HG02973 (cell line): ENCODE results near the gene URB1.
A peak's percentile ranks its signal among the peaks of the same experiment; 100 is the strongest.
"Not testable (repeated sequence)": the region's sequence is repeated elsewhere in the genome, so short reads cannot be mapped to it uniquely, and the experiment has no call there.

Experiments used
- ATAC-seq: cut with Tn5 transposase; IDR thresholded peaks from one replicate; pipeline ENCODE4 v1.9.1; 2021; ENCODE audit warnings: moderate library complexity; ENCODE audit not compliant: unreplicated experiment

URB1 gene

DNA sequence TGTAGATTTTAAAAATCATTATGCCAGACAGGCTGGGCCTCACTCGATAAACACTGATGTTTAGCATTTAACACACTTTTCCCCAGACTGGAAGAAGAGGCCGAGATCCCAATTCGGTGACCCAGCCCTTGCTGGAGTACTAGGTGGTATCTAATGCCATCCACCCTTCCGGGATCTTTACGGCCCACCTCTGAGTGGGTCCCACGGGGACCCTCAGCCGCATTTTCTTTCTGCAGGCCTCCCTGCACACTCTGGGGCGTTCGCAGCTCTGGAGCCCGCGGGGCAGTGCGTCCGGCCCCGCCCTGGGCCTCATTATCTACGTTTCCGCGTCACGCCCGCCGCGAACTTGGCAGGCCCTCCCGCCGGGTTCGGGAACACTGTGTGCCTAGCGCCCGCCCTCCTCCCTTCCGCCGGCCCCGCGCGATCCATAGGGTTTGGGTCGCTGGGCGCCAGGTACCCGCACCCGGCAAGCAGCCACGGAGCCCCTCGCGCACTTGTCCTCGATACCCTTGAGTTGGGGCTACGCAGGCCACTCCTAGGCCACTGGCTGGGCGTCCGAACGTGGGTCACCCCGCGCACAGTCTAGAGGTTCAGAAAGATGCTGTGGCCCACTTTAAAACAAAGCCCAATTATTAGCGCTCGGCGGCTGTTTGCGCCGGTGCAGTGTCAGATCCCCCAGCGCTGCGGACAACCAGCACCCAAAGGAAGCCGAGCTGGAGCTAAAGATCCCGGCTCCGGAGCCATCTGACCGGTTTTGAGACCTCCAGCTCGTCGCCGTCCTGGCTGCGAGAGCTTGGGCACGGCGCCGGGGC, 18.7 kb upstream of the URB1 start:
- ATAC-seq: no peak

GRCh38 chr21:32410916-32411315, 18.1 kb upstream of the URB1 start:
- ATAC-seq: no peak

DNA sequence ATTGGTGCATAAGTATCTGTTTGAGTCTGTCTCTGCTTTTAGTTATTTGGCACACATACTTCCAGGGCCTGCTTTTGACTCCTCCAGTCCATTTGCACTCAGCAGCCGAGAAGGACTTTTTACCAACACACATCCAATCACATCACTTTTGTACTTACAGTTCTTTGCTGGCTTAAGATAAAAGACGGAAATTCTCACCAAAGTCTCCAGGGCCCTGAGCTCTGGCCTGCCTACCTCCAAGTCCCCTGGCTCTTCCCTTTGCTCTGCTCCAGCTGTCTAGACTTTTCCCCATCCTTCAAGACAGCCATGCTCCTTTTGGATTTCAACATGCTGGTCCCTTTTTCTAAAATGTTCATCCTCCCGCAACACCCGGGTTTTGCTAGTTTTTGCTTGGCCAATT, 17.5 kb upstream of the URB1 start:
- no peak for ATAC-seq

DNA sequence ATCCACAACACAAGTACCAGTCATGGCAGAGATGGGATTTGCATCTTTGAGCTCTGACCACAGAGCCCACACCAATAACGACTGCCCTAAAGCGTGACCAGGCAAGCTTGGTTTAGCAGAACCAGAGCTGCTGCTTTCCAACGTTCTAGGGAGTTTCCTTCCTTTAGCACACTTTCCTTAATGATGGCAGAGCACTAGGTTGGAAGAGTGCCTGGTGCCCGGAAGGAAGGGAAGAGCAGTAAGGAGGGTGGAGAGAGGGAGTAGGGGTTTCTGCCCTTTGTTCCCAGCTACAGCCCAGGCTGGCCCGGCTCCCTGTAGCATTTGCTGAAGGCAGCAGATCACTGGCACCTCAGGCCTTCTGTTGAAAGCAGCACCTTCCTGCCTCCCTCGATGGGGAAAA, 13.6 kb upstream of the URB1 start:
- ATAC-seq: no peak

- ATAC-seq: no peak
Observed at GRCh38 chr21:32403201-32403777, 10.5 kb upstream of the URB1 start.

DNA sequence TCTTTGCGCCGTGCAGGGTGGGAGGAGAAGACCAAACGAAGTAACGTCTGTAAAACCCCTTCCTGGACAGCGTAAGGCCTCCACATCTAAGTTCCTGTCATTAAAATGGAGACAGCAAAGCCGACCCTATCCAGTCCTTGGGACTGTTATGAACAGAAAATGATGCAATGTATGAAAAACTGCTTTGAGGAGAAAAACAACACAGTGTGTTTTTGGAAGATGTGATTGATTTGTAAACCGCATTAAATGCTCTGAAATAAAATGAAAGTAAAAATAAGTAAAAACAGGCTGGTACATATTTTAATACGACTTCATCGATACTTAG, 827 bp upstream of the URB1 start:
- ATAC-seq: no peak

DNA sequence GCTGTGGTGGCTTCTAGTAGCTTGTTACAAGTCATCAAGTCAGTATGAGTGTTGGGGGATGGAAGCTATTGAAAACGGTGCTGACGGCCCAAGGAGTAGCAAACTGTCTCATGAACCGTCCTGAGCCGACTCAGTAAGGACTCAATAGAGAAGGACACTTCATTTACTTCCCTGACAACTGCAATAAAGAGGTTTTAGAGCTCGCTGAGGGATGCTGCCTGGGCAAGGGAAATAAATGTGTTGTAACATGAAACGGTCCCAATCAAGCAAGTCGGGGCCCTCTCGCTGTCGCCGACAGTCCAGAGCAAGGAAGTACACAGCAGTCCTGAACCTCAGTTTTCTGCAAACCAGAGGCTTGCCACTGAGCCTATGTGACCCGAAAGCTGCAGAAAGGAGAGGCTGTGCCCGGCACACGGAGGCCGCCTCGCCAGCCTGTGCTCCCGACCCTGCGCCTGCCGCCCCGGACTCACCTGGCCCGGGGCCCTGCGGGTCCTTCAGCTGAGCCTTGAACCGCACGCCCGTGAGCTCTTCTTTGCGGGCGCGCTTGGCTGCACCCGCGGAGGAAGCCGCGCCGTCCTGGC, 423 bp downstream of the URB1 start:
- ATAC-seq: peak; percentile 31

DNA sequence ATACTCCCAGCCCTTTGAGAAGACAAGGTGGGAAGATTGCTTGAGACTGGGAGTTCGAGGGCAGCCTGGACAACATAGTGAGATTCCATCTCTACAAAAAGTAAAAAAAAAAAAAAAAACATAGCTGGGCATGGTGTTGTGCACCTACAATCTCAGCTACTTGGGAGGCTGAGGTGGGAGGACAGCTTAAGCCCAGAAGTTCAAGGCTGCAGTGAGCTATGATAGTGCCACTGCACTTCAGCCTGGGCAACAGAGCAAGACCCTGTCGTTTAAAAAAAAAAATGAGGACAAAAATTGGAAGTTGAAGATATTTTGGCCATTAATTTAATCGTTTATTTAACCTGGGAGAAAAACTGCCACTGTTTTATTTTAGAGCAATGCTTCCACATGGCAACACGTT, 1.1 kb downstream of the URB1 start:
- no peak for ATAC-seq

DNA sequence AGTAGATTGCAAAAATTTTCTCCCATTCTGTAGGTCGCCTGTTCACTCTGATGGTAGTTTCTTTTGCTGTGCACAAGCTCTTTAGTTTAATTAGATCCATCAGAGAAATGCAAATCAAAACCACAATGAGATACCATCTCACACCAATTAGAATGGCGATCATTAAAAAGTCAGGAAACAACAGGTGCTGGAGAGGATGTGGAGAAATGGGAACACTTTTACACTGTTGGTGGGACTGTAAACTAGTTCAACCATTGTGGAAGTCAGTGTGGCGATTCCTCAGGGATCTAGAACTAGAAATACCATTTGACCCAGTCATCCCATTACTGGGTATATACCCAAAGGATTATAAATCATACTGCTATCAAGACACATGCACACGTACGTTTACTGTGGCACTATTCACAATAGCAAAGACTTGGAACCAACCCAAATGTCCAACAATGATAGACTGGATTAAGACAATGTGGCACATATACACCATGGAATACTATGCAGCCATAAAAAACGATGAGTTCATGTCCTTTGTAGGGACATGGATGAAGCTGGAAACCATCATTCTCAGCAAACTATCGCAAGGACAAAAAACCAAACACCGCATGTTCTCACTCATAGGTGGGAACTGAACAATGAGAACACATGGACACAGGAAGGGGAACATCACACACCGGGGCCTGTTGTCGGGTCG, 2.1 kb downstream of the URB1 start:
- ATAC-seq: not testable (repeated sequence)

- ATAC-seq: no peak
Observed at GRCh38 chr21:32389337-32390015, 3.3 kb downstream of the URB1 start.

- no peak for ATAC-seq
Observed at GRCh38 chr21:32388306-32388705, 4.5 kb downstream of the URB1 start.

GRCh38 chr21:32387151-32387550, 5.7 kb downstream of the URB1 start:
- no peak for ATAC-seq

DNA sequence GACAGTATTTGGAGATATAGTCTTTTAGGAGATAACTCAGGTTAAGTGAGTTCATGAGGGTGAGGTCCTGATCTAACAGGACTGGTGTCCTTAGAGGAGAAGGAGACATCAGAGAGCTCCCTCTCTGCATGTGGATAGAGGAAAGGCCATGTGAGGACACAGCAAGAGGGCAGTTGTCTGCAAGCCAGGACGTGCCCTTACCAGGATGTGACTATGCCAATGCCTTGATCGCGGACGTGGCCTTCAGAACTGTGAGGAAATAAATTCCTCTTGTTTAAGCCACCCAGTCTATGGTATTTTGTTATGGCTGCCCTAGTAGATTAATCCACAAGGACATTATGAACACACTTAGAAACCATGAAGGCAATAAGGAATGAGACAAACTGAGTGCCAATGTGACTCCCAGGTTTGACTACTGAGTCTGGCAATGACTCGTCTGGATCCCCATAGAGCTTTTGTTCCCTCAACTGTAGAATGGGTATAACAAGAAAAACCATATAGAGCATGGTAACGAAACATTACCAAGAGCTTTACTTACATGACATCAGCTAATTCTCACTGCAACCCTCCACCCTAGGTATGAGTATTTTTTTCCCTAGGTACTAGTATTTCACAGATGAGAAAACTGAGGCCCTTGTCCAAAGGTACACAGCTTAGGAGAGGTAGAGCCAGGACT, 6.5 kb downstream of the URB1 start:
- no peak for ATAC-seq

- ATAC-seq: no peak
Observed at GRCh38 chr21:32383812-32384211, 9.0 kb downstream of the URB1 start.

GRCh38 chr21:32382108-32382644, 10.6 kb downstream of the URB1 start:
- no peak for ATAC-seq

DNA sequence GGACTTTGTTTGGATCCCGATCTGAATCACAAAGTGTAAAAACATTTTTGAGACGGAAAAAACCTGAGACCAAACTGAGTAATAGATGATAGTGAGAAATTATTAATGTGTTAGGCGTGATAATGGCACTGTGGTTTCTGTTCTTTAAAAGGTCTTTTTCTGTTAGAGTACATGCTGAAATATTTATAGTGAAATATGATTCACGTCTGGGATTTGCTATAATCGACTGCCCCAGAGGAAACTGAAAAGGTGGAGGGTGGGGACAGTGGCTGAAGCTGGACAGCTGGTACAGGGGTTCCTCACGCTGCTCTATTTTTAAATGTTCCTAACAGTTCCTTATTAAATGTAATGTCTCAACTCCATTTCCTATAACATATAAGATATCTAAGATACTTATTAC, 11.2 kb downstream of the URB1 start:
- no peak for ATAC-seq

GRCh38 chr21:32380940-32381339, 11.9 kb downstream of the URB1 start:
- ATAC-seq: no peak

- no peak for ATAC-seq
Observed at GRCh38 chr21:32378956-32379355, 13.9 kb downstream of the URB1 start.

DNA sequence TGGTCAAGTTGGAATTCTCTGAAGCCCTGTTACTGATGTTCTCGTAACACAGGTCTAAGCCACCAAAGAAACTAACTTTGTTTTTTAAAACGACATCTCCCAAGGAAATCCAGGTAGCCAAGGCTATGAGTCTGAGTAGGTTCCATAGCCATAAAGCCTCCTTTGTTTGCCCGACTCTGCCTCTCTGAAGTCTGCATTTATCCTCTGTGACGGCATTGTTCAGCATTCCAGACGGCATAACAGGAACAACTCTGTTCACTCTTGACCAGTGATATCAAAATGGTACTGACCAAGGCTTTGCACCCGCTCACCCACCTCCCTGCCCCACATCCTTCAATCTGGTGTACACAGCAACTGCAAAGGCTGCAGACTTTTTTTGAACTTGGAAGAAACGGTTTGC, 14.8 kb downstream of the URB1 start:
- ATAC-seq: no peak

- ATAC-seq: no peak
Observed at GRCh38 chr21:32377506-32377905, 15.3 kb downstream of the URB1 start.

GRCh38 chr21:32372755-32373154, 20.1 kb downstream of the URB1 start:
- no peak for ATAC-seq
